ENCODE data around the gene NF2. TPM values are rescaled to one million over a fixed set of nuclear protein-coding genes. Genes with fewer than 3 reads are reported as not detected.

NF2 gene
- total RNA-seq, 1 experiment from 2014 or later, result 113 TPM

DNA sequence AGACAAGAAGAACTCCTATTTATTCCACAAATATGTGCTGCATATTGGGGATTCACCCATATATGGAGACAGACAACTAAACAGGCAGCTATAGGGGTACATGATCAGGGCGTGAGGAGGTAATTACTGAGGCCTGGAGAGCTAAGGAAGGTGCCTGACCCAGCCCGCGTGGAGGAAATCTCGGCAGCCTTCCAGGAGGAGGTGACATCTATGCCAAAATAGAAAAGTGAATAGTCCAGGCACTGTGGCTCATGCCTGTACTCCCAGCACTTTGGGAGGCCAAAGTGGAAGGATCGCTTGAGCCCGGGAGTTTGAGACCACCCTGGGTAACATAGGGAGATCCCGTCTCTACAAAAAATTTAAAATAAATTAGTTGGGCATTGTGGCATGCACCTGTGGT lies 36.1 kb upstream of the NF2 start:
- H3K9me3 ChIP-seq (ENCODE audit: low read length), result no peaks in the 10 kb centered on the region
- H2AFZ ChIP-seq (ENCODE audit: low read length), result no peak overlapping the region
- ChIA-PET CTCF (no interaction called here), POLR2A (ENCODE audit: unreplicated experiment) (interaction anchor here (0.7 kb wide), 1 partner anchor 1051 kb away, joined by 4 read pairs; no protein-coding TSS in a partner anchor)
- H3K4me1 ChIP-seq (ENCODE audit: insufficient read depth, low read length), result no peaks in the 10 kb centered on the region
- no peak overlapping the region for H3K4me3 ChIP-seq (ENCODE audit: low read length)
- DNase-seq (no peak), ATAC-seq (no peak)
- no peaks in the 10 kb centered on the region for H3K79me2 ChIP-seq (ENCODE audit: low read length)
- no peak overlapping the region for H3K27ac ChIP-seq (ENCODE audit: low read length)
- H3K9ac ChIP-seq (ENCODE audit: low read length), result no peak overlapping the region
- H3K36me3 ChIP-seq (ENCODE audit: low read depth, low read length), result no peaks in the 10 kb centered on the region
- intact Hi-C loops (cut with micrococcal nuclease), result no loop called here
- no TSS peak for BruUV-seq (replicated peaks)
- no peaks in the 10 kb centered on the region for H4K20me1 ChIP-seq (ENCODE audit: low read length)
- no peaks in the 10 kb centered on the region for H3K9me2 ChIP-seq (replicated peaks; ENCODE audit: low read length)
- H3K4me2 ChIP-seq (ENCODE audit: low read length), result no peak overlapping the region
- TF ChIP-seq, protein P1, sequence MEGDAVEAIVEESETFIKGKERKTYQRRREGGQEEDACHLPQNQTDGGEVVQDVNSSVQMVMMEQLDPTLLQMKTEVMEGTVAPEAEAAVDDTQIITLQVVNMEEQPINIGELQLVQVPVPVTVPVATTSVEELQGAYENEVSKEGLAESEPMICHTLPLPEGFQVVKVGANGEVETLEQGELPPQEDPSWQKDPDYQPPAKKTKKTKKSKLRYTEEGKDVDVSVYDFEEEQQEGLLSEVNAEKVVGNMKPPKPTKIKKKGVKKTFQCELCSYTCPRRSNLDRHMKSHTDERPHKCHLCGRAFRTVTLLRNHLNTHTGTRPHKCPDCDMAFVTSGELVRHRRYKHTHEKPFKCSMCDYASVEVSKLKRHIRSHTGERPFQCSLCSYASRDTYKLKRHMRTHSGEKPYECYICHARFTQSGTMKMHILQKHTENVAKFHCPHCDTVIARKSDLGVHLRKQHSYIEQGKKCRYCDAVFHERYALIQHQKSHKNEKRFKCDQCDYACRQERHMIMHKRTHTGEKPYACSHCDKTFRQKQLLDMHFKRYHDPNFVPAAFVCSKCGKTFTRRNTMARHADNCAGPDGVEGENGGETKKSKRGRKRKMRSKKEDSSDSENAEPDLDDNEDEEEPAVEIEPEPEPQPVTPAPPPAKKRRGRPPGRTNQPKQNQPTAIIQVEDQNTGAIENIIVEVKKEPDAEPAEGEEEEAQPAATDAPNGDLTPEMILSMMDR (conservative IDR thresholded peaks at IDR 0.05; ENCODE audit: low read depth, low read length), result no peak
- TF ChIP-seq EZH2 (IDR thresholded peaks at IDR 0.05; ENCODE audit: low read length, unreplicated experiment) (no peak), EZH2phosphoT487 (IDR thresholded peaks at IDR 0.05; ENCODE audit: borderline replicate concordance, low read length) (no peak)
- no peaks in the 10 kb centered on the region for H3F3A ChIP-seq (ENCODE audit: low read length, unreplicated experiment)
- H3K27me3 ChIP-seq (ENCODE audit: low read length), result no peaks in the 10 kb centered on the region

DNA sequence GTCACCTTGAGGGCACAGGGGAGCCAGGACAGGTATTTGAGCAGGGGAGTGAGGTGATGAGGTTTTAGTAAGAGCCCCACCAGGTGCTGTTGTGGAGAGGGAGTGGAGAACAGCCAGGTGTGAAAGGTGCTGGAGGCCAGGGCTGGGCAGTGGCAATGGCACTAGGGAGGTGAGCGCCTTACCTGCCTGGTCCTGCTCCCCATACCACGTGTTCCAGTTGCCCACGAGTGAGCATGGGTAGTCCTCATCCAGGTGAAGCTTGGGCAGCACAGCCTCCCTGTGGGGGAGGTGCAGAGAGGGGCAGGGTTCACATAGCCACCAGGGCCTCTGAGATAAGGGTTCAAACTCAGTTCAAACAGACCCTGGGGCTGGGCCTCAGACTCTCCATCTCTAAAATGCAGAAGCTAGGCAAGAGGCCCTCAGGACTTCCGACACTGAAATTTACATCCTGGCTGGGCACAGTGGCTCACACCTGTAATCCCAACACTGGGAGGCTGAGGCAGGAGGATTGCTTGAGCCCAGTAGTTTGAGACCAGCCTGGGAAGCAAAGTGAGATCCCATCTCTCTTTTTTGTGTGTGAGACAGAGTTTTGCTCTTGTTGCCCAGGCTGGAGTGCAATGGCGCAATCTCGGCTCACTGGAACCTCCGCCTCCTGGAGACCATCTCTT lies 34.3 kb upstream of the NF2 start:
- Histone ChIP-seq H3K4me2 (ENCODE audit: low read length) (no peak overlapping the region), H3F3A (ENCODE audit: low read length, unreplicated experiment) (no peaks in the 10 kb centered on the region), H3K9ac (ENCODE audit: low read length) (no peak overlapping the region), H4K20me1 (ENCODE audit: low read length) (no peaks in the 10 kb centered on the region), H2AFZ (ENCODE audit: low read length) (no peak overlapping the region), H3K9me2 (replicated peaks; ENCODE audit: low read length) (no peaks in the 10 kb centered on the region), H3K4me1 (ENCODE audit: insufficient read depth, low read length) (no peaks in the 10 kb centered on the region), H3K27me3 (ENCODE audit: low read length) (no peaks in the 10 kb centered on the region), H3K4me3 (ENCODE audit: low read length) (no peak overlapping the region), H3K9me3 (ENCODE audit: low read length) (no peaks in the 10 kb centered on the region), H3K27ac (ENCODE audit: low read length) (no peak overlapping the region), H3K79me2 (ENCODE audit: low read length) (no peaks in the 10 kb centered on the region), H3K36me3 (ENCODE audit: low read depth, low read length) (no peaks in the 10 kb centered on the region)
- TF ChIP-seq EZH2phosphoT487 (IDR thresholded peaks at IDR 0.05; ENCODE audit: borderline replicate concordance, low read length), result no peak
- TF ChIP-seq EZH2 (IDR thresholded peaks at IDR 0.05; ENCODE audit: low read length, unreplicated experiment), result no peak
- TF ChIP-seq, protein P1 (conservative IDR thresholded peaks at IDR 0.05; ENCODE audit: low read depth, low read length), result no peak
- ATAC-seq (no peak), DNase-seq (no peak)
- CTCF ChIA-PET, result no interaction called here
- intact Hi-C loops (cut with micrococcal nuclease), result no loop called here
- no TSS peak for BruUV-seq (replicated peaks)
- POLR2A ChIA-PET (ENCODE audit: unreplicated experiment), result no interaction called here

DNA sequence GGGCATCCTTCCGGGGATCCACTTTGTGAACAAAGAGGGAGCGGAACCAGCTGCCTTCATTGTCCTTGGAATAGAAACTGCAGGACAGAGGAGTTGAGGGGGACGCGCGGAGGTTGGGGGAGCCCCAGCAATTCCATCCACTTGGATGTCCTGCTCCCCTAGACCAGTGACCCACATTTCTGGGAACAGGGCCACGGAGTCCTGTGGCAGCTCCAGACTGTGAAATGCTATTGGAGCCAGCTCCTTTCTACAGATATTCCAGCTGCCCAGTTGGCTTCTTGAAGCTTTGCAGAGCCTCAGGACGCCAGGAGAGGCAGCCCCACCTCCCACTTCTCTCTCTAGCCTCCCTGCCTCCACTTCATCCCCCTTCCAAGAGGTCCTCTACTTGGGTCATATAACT lies 33.0 kb upstream of the NF2 start:
- TF ChIP-seq, protein P1 (conservative IDR thresholded peaks at IDR 0.05; ENCODE audit: low read depth, low read length), result no peak
- no peak for TF ChIP-seq EZH2 (IDR thresholded peaks at IDR 0.05; ENCODE audit: low read length, unreplicated experiment)
- no peak for TF ChIP-seq EZH2phosphoT487 (IDR thresholded peaks at IDR 0.05; ENCODE audit: borderline replicate concordance, low read length)
- Histone ChIP-seq H3K36me3 (ENCODE audit: low read depth, low read length) (no peaks in the 10 kb centered on the region), H3F3A (ENCODE audit: low read length, unreplicated experiment) (no peaks in the 10 kb centered on the region), H3K9me3 (ENCODE audit: low read length) (no peaks in the 10 kb centered on the region), H3K4me1 (ENCODE audit: insufficient read depth, low read length) (no peaks in the 10 kb centered on the region), H4K20me1 (ENCODE audit: low read length) (no peaks in the 10 kb centered on the region), H3K79me2 (ENCODE audit: low read length) (no peaks in the 10 kb centered on the region), H3K9ac (ENCODE audit: low read length) (no peak overlapping the region), H3K27ac (ENCODE audit: low read length) (no peak overlapping the region), H2AFZ (ENCODE audit: low read length) (no peak overlapping the region), H3K27me3 (ENCODE audit: low read length) (no peaks in the 10 kb centered on the region), H3K4me3 (ENCODE audit: low read length) (no peak overlapping the region), H3K9me2 (replicated peaks; ENCODE audit: low read length) (no peaks in the 10 kb centered on the region), H3K4me2 (ENCODE audit: low read length) (no peak overlapping the region)
- ATAC-seq (no peak), DNase-seq (no peak)
- no TSS peak for BruUV-seq (replicated peaks)
- intact Hi-C loops (cut with micrococcal nuclease), result no loop called here
- ChIA-PET CTCF (no interaction called here), POLR2A (ENCODE audit: unreplicated experiment) (no interaction called here)
